Astrocyte of the spinal cord (primary cell): Measurements from ENCODE around the gene APOBEC4.
A peak's percentile ranks its signal among the peaks of the same experiment; 100 is the strongest.

Experiments used
- DNase-seq: peaks from one replicate; pipeline ENCODE4 v3.0.0; 2011; ENCODE audit warnings: low read depth, low spot score
- H3K4me3 ChIP-seq: 2 replicates; pipeline ENCODE4 v1.5.1; 2011; ENCODE audit warnings: low read depth, mild to moderate bottlenecking, low read length, moderate library complexity
- CTCF ChIP-seq: IDR thresholded peaks from 2 replicates; pipeline ENCODE4 v1.5.1; 2012; ENCODE audit warnings: low read depth, mild to moderate bottlenecking, low read length, inconsistent platforms
- in situ Hi-C: cut with HindIII; loops from 2 replicates; pipeline ENCODE4 v1.10.0; 2017; ENCODE audit warnings: low sequenced_read_pairs

Gene APOBEC4

GRCh38 chr1:183604038-183604808 is 48.9 kb downstream of the APOBEC4 start:
- TF ChIP-seq CTCF = no peak
- in situ Hi-C loops = no loop called here
- H3K4me3 ChIP-seq = no peak overlapping the region
- DNase-seq = peak; percentile 91

- H3K4me3 ChIP-seq = no peak overlapping the region
- in situ Hi-C loops = no loop called here
Measured at GRCh38 chr1:183602510-183602909, 50.6 kb downstream of the APOBEC4 start.

GRCh38 chr1:183600634-183601033 is 52.5 kb downstream of the APOBEC4 start:
- DNase-seq = no peak
- H3K4me3 ChIP-seq = no peak overlapping the region
- in situ Hi-C loops = no loop called here
- TF ChIP-seq CTCF = no peak

More at GRCh38 chr1:183602510-183602909, 50.6 kb downstream of the APOBEC4 start:
- DNase-seq = no peak
- no peak for TF ChIP-seq CTCF

GRCh38 chr1:183600136-183600535 is 53.0 kb downstream of the APOBEC4 start:
- no peak overlapping the region for H3K4me3 ChIP-seq
- in situ Hi-C loops = no loop called here
- TF ChIP-seq CTCF = no peak
- DNase-seq = peak; percentile 70

GRCh38 chr1:183598386-183598785 is 54.7 kb downstream of the APOBEC4 start:
- no peak for TF ChIP-seq CTCF
- H3K4me3 ChIP-seq = no peak overlapping the region
- DNase-seq = no peak
- in situ Hi-C loops = no loop called here

- in situ Hi-C loops = no loop called here
- no peak for DNase-seq
- TF ChIP-seq CTCF = no peak
- no peak overlapping the region for H3K4me3 ChIP-seq
Measured at GRCh38 chr1:183597656-183598347, 55.3 kb downstream of the APOBEC4 start.
